Bone marrow (tissue), 2 donors: ENCODE measurements around the gene TNFRSF6B.

Source experiments
- DNase-seq, 2 donors: peaks; one replicate each; lab custom pipeline; 2025; lab: John Stamatoyannopoulos, UW

Gene TNFRSF6B

DNA sequence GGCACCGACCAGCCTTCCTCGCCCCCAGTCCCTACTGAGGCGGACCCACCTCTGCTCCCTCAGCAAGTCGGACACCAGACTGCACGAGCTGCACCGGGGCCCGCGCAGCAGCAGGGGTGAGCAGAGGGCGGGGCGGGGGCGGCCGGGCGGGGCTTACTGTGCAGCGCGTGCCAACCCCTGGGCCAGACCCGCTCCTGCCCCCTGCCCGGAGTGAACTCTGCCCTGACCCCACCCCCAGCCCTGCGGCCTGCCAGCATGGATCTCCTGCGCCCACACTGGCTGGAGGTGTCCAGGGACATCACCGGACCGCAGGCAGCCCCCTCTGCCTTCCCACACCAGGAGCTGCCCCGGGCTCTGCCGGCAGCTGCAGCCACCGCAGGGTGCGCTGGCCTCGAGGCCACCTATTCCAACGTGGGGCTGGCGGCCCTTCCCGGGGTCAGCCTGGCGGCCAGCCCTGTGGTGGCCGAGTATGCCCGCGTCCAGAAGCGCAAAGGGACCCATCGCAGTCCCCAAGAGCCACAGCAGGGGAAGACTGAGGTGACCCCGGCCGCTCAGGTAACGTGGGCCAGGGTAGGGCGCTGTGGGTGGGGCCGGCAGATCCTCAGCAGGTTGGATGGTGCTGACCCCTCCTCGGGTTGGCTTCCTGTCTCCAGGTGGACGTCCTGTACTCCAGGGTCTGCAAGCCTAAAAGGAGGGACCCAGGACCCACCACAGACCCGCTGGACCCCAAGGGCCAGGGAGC, 41.7 kb downstream of the TNFRSF6B start:
- no peak for DNase-seq

DNA sequence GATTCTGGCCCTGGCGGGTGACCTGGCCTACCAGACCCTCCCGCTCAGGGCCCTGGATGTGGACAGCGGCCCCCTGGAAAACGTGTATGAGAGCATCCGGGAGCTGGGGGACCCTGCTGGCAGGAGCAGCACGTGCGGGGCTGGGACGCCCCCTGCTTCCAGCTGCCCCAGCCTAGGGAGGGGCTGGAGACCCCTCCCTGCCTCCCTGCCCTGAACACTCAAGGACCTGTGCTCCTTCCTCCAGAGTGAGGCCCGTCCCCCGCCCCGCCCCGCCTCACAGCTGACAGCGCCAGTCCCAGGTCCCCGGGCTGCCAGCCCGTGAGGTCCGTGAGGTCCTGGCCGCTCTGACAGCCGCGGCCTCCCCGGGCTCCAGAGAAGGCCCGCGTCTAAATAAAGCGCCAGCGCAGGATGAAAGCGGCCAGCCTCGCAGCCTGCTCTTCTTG, 42.3 kb downstream of the TNFRSF6B start:
- no peak for DNase-seq

DNA sequence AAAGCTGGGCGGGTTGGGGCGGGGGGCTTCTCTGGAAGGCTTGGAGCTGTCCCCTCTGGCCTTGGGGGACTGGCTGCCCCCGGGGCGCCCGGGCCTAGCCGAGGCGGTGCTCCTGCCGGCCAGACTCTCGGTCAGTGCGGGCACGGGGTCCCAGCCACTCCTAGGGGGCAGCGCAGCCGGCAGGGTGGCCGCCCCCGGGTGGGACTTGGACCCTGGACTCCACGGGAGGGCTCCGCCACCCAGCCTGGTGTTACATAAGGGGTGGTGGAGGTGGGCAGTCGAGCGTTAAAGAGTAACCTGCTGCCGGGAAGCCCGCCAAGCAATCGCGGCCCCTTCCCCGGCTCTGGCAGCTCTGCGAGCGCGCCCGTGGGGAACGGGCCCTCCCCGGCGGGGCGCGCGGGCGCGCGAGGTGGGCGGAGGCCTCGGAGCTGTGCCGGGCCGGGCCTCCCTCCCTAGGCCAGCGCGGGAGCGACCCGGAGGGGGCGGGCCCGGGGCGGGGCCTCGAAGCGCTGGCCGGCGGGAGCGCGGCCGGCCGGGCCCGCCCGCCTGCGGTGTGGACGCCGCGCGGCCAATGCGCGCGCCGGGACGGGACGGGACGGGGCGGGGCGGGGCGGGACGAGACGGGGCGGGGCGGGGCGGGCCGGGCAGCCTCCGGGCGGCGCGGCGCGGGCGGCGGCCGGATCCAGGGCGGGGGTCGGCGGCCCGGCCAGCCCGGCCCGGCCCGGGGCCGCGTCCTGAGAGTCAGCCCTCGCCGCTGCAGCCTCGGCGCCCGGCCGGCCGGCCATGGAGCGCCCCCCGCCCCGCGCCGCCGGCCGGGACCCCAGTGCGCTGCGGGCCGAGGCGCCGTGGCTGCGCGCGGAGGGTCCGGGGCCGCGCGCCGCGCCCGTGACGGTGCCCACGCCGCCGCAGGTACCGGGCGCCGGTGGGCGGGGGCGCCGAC, 42.9 kb downstream of the TNFRSF6B start, which contains the start of gene SLC2A4RG:
SLC2A4RG (plus strand) TSS at position 647 of the 940 bp plus-strand sequence; CDS start at position 784, 137 bp downstream.
- peak in 1 of 2 donors; percentile 69 for DNase-seq

DNA sequence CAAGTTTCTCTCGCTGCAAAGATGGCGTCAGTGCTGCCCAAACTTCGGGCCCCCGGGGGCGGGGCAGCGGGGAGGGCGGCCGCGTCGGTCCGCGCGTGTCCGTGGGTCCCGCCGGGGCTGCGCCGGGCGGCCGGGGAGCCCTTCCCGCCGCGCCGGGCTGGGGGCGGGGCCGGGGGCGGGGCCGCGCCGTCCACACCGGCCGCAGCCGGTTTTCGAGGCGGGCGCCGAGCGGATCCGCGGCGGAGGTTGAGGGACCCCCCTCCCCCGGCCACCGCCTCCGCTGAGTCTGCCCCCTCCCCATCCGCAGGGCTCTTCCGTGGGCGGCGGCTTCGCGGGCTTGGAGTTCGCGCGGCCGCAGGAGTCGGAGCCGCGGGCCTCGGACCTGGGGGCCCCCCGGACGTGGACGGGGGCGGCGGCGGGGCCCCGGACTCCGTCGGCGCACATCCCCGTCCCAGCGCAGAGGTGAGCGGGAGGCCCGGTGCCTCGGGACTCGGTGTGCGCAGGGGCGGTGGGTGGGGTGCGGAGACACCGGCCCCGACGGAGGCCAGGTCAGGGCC, 43.7 kb downstream of the TNFRSF6B start:
- DNase-seq, result peak in 1 of 2 donors; percentile 35

DNA sequence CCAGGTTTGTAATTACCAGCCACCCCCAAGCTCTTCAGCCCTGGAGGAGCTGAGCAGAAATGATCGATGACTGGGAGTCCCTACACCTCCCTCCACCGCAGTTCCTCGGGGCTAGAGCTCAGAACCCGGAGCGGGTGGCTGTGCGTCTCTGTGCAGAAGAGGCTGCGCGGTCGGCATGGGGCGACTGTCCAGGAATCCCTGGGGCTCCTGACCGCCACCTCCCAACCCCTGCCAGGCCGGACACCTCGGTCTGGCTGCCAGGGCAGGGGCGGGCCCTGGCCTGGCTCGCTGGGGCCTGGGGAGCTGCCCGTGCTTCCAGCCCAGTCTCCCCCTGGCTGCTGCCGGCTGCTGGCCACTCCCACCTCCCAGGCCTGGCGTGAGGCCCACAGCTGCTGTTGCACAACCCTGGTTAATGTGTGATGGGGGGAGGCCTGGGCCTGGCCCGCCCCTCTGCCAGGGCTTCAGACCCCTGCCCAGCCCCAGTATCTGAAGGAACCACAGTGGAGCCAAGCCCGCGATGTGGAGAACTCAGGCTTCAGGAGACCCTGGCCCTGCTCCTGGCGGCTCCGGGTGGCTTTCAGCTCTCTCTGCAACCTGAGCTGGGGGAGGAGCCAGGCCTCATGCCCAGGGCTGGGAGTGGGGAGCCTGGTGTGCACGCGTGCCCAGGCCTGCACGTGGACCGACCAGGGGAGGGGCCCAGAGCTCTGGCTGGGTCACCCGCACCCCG, 44.3 kb downstream of the TNFRSF6B start:
- DNase-seq, result peak; percentile 23 to 62

DNA sequence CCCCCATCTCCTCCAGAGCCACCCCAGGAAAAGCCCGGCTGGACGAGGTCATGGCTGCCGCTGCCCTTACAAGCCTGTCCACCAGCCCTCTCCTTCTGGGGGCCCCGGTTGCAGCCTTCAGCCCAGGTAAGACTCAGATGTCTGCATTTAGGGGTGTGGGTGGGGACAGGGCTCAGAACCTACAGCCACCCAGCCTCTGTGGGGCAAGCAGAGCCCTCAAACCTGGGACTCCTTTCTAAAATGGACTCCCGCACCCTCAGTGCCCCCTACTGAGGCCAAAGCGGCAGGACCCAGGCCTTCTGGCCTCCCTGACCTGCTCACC, 44.9 kb downstream of the TNFRSF6B start:
- DNase-seq, result no peak

DNA sequence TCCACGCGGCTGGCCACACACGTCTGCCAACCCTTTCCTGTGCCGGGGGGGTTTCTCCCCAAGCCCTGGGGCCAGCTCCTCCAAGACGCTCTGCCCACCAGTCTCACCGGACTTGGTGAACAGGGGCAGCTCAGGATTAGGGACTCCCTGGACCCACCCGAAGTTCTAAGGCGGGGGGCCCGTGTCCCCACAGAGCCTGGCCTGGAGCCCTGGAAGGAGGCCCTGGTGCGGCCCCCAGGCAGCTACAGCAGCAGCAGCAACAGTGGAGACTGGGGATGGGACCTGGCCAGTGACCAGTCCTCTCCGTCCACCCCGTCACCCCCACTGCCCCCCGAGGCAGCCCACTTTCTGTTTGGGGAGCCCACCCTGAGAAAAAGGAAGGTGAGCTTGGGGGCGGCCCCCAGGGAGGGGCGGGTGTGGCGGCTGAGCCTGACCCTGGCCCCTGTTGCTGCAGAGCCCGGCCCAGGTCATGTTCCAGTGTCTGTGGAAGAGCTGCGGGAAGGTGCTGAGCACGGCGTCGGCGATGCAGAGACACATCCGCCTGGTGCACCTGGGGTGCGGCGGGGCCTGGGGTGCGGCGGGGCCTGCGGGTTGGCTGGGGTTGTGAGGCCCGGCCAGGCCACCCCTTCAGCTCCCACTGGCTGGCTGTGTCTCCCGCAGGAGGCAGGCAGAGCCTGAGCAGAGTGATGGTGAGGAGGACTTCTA, 45.4 kb downstream of the TNFRSF6B start:
- DNase-seq, result no peak

DNA sequence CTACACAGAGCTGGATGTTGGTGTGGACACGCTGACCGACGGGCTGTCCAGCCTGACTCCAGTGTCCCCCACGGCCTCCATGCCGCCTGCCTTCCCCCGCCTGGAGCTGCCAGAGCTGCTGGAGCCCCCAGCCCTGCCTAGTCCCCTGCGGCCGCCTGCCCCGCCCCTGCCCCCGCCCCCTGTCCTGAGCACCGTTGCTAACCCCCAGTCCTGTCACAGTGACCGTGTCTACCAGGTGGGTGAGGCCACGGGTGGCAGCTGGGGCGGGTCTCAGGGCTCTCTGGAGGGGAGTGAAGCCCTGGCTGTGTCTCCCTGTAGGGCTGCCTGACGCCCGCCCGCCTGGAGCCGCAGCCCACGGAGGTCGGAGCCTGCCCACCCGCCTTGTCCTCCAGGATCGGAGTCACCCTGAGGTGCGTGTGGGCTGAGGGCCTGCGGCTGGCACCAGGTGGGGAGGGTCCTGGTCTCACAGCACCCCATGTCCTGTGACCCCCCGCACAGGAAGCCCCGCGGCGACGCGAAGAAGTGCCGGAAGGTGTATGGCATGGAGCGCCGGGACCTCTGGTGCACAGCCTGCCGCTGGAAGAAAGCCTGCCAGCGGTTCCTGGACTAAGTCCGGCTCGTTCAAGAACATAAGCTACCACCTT, 46.1 kb downstream of the TNFRSF6B start:
- DNase-seq, result no peak

DNA sequence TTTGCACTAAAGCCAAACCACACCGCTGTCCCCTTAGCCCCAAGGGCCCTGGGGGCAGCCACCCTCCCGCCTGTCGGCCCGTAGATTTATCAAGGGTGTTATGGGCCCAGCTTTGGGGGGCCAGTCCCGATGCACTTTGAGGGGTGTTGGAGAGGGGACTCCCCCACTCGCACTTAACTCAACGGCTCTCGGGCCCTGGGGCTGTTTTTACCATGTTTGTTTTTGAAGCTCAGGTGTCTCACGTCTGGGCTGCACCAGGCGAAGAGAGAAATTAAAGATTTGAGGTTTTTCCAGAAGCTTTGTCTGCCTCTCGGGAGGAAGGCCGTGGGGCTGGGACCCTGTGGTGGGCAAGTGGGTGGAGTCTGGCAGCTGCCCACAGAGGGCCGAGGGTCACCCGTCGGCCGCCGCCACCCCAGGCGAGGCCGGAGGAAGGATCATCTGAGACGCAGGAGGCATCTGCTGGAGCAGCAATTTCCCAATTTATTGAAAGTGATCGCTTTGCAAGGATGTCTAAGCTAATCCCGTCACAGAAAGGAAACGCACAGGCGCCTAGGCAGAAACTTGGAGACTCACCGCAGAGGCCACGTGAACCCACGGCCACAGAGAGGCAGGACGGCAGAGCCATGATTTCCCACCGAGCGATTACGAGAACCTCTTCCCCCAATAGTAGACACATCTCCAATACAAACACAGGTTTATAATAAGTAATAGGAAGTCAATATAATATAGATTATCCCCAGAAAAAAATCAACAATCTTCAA, 46.9 kb downstream of the TNFRSF6B start:
- no peak for DNase-seq

DNA sequence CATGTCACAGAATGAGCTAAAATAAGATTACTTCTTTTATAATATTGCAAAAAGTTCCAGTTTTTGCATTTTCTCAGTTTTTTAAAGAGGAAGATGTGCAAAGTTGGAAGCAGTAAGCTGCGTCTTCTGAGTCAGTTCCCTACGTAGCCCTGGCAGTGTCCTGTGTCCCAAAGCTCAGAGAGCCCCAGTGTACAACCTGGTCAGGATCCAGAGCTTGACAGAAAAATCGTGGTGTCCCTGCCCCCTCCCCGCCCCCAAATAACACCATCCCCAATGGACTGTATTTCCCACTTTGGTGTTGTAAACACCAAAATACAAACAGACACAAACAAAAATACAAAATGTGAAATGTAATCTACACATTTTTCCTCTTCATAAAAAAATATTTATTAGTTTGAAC, 47.7 kb downstream of the TNFRSF6B start:
- DNase-seq, result no peak

DNA sequence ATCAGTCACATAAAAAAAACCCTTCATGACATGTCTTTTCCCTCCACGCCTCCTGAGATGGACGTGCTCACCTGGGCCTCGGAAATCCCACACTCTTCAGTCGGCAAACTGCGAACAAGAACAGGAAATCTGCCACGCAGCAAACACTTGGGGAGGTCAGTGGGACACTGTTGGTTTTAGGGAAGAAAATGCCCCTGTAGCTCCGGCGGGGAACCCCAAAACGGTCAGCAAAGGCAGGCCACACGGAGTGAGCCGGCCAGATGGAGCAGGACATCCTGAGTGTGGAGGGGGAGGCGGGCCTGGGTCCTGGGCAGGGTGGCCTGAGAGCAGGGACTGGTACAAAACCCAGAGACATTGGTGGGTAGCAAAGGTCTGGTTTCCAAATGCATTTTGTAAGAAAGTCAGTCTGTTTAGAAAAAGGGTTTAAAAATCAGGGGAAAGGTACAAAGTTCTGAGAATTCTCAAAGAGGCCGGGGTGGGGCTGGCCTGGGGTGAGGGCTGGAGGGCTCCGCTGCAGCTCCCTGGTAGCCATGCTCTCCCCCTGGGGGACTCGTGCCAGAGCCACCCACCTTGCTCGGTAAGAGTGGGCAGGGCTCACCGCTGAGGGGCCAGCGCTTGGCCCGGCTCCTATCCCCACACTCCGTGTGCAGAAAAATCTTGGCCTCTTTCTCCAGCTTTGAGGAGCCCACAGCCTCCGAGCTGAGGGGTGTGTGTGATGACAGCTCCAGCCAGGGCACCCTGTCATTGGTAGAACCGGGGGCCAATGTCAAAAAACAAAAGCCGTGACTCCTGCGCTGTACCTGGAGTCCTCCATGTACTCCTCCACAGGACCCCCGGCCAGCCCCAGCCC, 48.3 kb downstream of the TNFRSF6B start:
- no peak for DNase-seq

DNA sequence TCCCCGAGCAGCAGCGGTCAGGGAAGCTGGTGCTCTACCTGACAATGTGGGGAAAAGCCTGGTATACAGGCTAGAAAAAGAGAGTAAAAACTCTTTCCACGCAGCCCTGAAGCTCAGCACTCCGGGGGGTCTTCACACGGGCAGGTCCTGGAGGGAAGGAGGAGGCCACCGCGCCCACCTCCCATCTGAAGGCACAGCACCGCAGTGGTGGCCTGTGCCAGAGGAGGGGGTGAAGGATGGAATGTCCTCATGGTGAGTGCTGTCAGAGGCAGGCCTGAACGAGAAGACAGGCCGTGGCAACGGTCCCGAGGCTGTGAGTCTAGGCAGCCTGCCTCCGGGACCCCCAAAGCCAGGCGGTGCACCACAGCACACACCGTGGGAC, 49.0 kb downstream of the TNFRSF6B start:
- DNase-seq, result no peak

DNA sequence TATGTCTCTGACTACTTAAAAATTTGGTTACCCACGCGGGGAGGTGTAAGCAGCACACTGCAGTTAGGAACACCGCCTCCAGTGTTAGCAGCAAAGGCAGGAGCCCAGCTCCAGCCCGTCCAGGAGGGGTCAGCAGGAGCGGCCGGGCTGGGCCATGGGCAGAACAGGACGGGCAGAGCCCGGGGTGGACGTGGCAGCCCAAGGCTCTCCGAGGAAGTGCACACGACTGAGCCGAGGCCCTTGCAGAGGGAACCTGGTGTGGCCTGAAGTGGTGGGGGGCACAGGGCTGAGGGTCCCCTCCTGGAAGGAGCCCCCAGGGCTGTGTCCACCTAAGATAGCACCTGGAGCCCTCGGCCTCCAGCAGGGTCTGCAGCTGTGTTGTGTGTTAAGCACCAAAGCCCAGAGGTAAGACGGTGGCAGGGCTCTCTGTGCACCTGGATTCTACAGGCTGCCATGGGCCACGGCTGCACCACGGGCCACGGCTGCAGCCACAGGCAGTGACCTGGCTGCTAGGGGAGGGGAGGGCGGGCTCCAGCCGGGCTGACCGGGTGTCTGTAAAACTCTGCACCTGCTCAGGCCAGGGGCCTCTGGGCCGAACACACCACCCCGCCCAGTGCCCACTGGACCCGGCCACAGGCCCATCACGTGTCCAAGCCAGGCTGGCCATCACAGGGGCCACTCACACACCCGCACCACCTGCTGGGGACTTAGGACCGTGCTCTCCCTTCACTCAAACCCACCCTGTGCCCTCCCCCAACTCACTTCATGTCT, 49.7 kb downstream of the TNFRSF6B start:
- DNase-seq, result no peak

DNA sequence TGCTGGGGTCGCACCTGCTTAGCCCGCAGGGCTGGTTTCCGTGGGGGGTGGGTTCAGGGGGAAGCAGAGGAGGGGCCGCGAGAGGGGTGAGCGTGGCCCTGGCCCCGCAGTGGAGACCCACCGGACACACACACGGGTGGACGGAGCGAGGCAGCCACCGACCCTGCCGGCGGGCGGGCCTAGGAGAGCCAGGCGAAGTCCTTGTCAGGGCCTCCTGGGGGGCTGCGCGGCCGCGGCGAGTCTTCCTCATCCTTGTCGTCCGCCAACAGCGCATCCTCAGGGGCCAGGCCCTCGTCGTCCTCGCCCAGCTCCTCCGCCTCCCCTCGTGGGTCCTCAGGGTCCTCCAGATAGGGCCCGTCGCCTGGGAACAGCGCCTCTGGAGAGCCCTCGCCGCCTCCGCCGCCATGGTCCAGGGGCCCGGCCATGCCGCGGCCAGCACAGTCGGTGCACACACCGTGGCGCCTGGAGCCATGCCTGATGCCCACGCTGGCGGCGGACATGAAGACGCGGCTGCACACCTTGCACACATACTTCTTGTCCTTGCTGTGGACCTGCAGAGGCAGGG, 50.4 kb downstream of the TNFRSF6B start:
- DNase-seq, result no peak

DNA sequence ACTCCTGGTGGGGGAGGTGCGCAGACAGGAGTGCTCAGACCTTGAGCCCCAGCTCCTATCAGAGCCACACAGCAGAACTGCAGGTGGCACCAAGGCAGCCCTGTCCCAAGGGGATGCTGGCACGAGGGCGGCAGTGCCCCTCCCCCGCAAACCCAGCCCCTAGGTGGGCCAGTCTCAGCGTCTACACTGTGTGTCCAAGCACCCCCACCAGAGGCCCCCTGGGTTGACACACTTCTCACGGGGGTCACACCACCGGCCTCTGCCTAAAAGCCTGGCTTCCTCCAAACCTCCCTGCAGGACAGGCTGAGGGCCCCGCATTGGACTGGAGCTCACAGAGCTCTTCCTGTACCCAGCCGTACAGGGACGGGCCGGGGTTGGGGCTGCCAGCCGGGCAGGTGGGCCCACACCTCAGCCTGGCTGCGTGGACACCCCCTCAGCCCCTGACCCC, 51.2 kb downstream of the TNFRSF6B start:
- DNase-seq, result no peak
